ENCODE results near the gene COMT.

DNA sequence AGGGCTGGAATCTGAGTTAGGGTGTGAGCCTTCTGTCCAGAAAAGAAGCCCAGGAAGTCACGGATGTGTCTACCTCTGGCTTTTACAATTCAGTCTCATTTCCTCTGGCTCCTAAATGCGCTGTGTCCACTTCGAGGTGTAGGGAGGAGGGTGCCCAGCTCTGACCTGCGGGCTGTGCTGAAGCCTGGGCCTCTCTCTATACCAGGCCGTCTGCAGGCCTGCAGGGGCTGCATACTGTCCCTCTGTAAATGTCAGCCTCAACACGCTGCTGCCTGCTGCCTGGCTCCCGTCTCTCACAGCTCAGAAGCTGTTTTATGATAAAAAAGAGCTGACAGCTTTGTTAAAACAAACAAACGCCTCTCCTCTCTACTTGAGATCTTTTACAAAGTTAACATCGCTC lies 60.6 kb downstream of the COMT start:
- TF ChIP-seq CTCF (IDR thresholded peaks at IDR 0.05) (no peak), EZH2phosphoT487 (IDR thresholded peaks at IDR 0.05) (no peak), EZH2 (IDR thresholded peaks at IDR 0.05) (no peak)
